GM23338 (cell line): Measurements from ENCODE around the gene BBS4.

Experiments used
- CREB1 ChIP-seq: fragments of 250-450 bp; sonication (Bioruptor Pico); IDR thresholded peaks from 2 replicates; pipeline ENCODE4 v1.5.0; 2020; ENCODE audit warnings: low read depth, mild to moderate bottlenecking, moderate library complexity
- CTCF ChIP-seq, 2 experiments: fragments of 200-600 bp in 1 of 2; sonication (generic) in 1 of 2; conservative IDR thresholded peaks; 2 replicates each; pipeline versions ENCODE4 v1.5.1 to v1.6.1; 2016 to 2017; ENCODE audit warnings: antibody characterized with exemption in 2 of 2, low read depth in 2 of 2, mild to moderate bottlenecking in 2 of 2, moderate library complexity in 1 of 2
- ETS1 ChIP-seq: IDR thresholded peaks from 2 replicates; pipeline ENCODE4 v1.6.1; 2016; ENCODE audit warnings: antibody characterized with exemption
- EZH2 ChIP-seq: fragments of 200-600 bp; sonication (generic); IDR thresholded peaks from one replicate; pipeline ENCODE4 v1.8.0; 2017; ENCODE audit warnings: antibody characterized with exemption, mild to moderate bottlenecking, low read depth; ENCODE audit not compliant: unreplicated experiment
- EZH2phosphoT487 ChIP-seq: fragments of 200-600 bp; sonication (generic); IDR thresholded peaks from one replicate; pipeline ENCODE4 v1.8.1; 2018; ENCODE audit warnings: antibody characterized with exemption; ENCODE audit not compliant: unreplicated experiment
- JUNB ChIP-seq: IDR thresholded peaks from one replicate; pipeline ENCODE4 v1.6.1; 2016; ENCODE audit warnings: antibody characterized with exemption; ENCODE audit not compliant: unreplicated experiment
- NANOG ChIP-seq: IDR thresholded peaks from 2 replicates; pipeline ENCODE4 v1.6.1; 2016; ENCODE audit warnings: antibody characterized with exemption, borderline replicate concordance
- POLR2AphosphoS5 ChIP-seq: IDR thresholded peaks from 2 replicates; pipeline ENCODE4 v1.6.1; 2016; ENCODE audit warnings: antibody characterized with exemption, low read depth
- REST ChIP-seq: IDR thresholded peaks from one replicate; pipeline ENCODE4 v1.6.1; 2018; ENCODE audit warnings: antibody characterized with exemption; ENCODE audit not compliant: unreplicated experiment
- STAT1 ChIP-seq: IDR thresholded peaks from one replicate; pipeline ENCODE4 v1.6.1; 2016; ENCODE audit warnings: antibody characterized with exemption; ENCODE audit not compliant: unreplicated experiment
- ZNF114 ChIP-seq: fragments of 250-450 bp; sonication (Bioruptor Pico); IDR thresholded peaks from 2 replicates; pipeline ENCODE4 v1.5.0; 2020; ENCODE audit warnings: mild to moderate bottlenecking, moderate library complexity

- no peak for TF ChIP-seq CTCF (conservative IDR thresholded peaks at IDR 0.05; ENCODE audit: low read depth in 2 of 2)
- TF ChIP-seq REST: no peak
- TF ChIP-seq CREB1 (CRISPR knock-in tag): no peak
- TF ChIP-seq JUNB: no peak
- no peak for TF ChIP-seq POLR2AphosphoS5
- no peak for TF ChIP-seq EZH2
- no peak for TF ChIP-seq EZH2phosphoT487
- TF ChIP-seq NANOG: no peak
- no peak for TF ChIP-seq STAT1
- no peak for TF ChIP-seq ETS1
- TF ChIP-seq ZNF114 (CRISPR knock-in tag): no peak
Observed at GRCh38 chr15:72706266-72706665, 20.3 kb downstream of the BBS4 start.
